NOMO-1 treated with DMSO at 0.1 percent for 48 hours (cell line): ENCODE data around the gene MTAP.

Experiments
- DNase-seq: peaks from one replicate; lab custom pipeline; 2025; ENCODE audit not compliant: unreplicated experiment; lab: John Stamatoyannopoulos, UW

Gene MTAP

DNA sequence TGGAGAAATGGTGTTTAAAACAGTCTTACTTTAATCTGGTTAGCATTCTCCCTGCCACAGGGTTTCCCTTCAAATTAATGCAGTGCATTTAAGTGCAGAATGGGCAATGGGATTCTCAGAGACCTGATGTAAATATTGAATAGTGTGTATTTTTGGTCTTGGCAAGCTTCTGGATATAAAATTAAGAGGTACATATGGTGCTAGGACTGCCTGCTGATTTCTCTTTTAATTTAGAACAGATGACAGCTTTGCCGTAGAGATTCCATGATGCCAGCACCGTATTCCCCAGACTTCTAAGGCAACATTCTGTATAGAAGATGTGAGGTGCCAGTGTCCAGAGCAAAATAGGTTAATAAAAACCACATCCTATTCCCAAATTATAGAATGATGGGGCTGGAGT lies 1.9 kb downstream of the MTAP start:
- no peak for DNase-seq

DNA sequence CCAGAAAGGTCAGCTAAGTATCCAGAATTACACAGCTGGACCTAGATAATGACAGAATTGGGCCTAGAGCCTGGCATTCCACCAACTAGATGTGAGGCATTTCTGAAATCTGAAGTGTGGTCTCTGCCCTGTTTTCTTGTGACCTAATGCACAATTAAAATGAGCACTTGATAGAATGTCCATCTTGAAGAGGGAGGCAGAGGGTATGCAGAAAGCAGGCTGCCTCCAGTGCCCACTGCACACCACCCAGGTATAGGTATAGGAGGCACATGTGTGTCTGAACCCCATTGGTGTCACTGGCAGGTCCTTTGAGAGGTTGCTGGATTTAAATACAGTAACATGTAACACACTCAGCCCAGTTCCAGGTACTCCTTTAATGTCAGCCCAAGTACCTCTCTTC lies 2.4 kb downstream of the MTAP start:
- DNase-seq = no peak

DNA sequence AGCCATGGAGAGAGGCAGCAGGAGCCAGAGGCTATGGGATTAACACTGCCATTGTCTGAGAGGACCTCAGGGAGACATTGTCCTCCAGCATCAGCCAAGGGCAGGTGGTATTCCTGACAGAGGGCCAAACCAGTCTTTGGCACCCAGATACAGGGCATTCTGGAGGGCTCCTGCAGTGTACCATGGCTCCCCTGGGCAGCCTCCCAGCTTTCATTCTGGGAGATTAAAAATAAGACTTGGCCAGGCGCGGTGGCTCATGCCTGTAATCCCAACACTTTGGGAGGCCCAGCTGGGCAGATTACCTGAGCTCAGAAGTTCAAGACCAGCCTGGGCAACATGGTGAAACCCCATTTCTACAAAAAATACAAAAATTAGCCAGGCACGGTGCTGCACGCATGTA lies 4.2 kb downstream of the MTAP start:
- no peak for DNase-seq

GRCh38 chr9:21810388-21810787 lies 8.0 kb downstream of the MTAP start:
- no peak for DNase-seq

DNA sequence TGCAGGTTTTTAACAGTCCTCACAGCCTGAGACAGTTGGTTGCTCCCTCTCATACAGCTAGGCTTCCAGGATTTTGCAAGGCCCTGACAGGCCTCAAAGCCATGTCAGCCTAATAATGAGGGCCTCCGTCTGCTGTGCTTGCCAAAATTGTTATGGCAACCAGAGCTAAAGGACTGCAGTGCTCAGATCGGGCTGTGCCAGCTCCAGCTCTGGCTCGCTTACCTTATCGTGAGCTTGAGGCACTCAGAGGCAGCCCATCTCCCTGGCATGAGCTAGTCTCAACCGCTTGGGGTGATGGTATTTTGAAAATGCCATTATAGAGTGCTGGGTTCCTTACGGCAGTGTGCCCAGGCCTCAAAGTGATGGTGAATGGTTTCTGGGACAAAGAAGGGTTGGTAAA lies 8.4 kb downstream of the MTAP start:
- DNase-seq = no peak

DNA sequence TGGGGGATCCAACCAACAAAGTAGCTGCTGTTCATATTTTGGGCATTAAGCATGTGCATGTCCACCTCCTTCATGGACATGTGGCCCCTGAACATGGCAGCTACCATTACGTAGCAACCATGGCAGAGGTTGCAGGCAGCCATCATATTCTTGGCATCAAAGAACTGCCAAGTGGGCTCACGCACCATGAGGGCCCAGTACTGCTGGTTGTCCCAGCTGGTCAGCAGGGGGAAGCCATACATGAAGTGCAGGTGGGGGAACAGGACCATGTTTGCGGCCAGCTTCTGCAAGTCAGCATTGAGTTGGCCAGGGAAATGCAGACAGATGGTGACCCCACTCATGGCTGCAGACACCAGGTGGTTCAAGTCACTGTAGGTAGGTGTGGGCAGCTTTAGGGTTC lies 9.5 kb downstream of the MTAP start:
- DNase-seq = no peak

GRCh38 chr9:21812415-21812814 lies 10.0 kb downstream of the MTAP start:
- no peak for DNase-seq

GRCh38 chr9:21812946-21813568 lies 10.6 kb downstream of the MTAP start:
- DNase-seq = no peak

GRCh38 chr9:21813575-21814473 lies 11.4 kb downstream of the MTAP start:
- no peak for DNase-seq

- DNase-seq = no peak
Measured at GRCh38 chr9:21815643-21816042, 13.2 kb downstream of the MTAP start.

DNA sequence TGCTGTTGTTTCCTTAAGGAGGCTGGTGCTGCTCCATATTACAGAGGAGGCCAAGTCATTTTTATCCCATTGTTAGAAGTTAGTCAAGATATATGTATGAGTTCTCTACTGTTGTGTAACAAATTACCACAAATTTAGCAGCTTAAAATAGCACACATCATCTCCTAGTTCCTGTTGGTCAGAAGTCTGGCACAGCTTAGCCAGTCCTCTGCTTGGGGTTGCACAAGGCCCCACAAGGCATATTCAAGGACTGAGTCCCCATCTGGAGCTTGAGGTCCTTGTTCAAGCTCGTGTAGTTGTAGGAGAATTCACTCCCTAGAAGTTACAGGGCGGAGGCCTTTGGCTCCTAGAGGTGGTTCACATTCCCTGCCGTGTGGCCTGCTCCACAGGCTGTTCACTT lies 14.7 kb downstream of the MTAP start:
- DNase-seq = no peak

DNA sequence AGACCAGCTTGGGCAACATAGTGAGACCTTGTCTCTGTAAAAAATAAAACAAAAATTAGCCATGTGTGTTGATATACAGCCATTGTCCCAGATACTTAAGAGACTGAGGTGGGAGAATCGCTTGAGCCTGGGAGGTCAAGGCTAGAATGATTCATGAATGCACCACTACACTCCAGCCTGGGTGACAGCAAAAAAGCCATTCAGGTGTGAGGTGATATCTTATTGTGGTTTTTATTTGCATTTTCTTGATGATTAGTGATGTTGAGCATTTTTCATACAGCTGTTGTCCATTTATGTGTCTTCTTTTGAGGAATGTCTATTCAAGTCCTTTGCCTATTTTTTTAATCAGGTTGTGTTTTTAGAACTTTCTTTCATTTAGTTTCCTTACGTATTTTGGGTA lies 23.2 kb downstream of the MTAP start:
- DNase-seq = no peak

- DNase-seq = no peak
Measured at GRCh38 chr9:21828853-21829410, 26.5 kb downstream of the MTAP start.

DNA sequence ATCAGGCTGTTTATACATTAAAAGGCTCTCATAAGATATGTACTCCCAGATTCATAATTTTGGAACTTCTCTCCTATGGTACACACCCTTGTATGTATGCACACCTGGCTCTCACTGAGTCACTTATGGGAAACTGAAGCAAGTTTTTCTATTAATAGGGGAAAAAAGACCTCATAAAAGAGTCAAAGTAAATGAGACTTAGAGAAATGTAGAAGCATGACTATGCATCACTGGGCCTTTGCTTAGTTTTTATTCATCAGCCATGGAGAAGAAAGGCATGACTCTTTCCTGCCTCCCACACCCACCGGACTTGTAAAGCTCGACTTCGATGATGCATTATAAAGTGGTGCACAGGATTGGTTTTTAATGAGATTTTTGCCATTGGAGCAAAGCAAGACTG lies 28.2 kb downstream of the MTAP start:
- DNase-seq = no peak

GRCh38 chr9:21831841-21832509 lies 29.5 kb downstream of the MTAP start:
- no peak for DNase-seq

DNA sequence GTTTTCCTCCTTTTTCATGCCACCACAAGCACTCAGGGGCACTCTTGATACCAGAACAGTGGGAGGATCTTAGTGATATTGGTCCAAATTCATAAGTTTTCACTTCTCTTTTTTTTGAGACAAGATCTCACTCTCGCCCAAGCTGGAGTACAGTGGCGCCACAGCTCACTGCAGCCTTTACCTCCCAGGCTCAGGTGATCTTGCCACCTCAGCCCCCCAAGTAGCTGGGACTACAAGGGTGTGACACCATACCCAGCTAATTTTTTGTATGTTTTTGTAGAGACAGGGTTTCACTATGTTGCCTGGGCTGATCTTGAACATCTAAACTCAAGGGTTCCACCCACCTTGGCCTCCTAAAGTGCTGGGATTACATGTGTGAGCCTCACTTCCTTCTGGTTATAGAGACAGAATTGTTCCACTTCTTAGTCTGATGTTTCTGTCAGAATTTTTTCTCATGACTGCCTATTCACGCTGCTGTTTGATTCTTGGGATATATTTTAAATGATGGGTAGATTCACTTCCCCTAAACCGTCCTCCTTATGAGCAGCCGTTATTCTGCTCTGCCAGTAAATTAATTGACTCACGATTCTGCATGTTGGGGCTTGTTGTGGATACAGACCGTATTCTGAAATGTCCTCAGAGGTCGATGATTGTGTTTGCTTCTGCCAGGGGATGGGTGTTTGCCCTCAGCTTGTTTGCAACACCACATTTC lies 30.8 kb downstream of the MTAP start:
- no peak for DNase-seq

DNA sequence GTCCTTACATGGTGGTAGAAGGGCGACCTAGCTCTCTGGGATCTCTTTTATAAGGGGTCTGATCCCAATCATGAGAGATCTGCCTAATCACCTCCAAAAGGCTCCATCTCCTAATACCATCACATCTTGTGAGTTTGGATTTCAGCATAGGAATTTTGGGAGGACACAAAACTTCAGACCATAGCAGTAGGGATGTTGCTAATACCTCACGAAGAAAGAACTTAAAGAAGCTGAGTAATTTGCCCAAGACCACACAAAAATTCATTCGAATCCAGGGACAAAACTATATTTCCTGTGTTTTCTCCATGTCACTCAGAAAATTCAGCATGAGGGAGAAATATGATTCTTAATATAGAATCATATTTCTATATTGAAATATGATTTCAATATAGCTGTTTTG lies 32.7 kb downstream of the MTAP start:
- DNase-seq = no peak

DNA sequence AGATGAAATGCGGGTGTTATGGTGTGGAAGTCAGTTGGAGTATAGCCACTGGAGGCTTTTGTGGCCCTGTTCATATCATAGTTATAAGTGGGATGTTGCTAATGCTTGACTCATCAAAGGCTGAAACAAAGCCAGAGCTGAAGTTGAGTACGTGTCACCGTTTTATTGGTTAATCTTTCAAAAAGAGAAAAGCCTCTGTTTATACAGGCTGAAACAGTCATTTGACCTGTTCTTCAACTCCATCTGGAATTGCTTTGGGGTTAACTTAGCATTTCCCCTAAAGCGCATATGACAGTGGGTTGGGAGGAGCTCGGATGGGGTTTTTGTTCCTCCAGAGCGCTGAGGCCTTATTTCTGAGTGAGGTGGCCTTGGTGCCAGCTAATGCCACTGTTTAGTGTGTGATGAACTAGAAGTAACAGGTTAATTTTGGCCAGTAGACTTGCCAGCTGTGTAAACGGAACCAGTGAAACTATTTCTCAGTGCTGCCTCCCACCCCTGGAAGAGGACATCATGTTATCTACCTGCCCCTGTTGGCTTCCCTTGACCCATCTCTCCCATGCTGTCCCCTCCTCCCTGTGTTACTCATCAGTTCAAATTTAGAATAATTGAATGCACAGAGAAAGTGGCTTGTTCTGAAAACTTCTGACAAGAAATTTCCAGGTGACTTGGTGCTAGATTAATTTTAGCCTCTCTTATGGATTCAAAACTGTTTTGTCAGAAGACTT lies 34.2 kb downstream of the MTAP start:
- no peak for DNase-seq

DNA sequence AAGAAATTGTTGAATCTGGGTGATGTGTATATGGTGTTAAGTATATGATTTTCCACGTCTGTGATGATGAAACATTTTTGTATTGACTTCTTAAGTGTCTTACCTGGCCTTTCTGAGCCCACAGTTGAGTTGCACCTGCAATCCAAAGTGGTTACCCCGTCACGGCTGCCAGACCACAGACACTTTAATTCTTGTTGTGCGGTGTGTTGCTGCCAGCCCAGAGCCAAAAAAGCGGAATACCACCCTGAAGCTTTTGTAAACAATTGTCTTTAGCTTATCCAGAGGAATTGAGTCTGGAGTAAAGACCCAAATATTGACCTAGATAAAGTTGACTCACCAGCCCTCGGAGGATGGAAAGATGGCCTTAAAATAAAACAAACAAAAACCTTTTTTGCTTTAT lies 35.1 kb downstream of the MTAP start:
- DNase-seq = no peak

GRCh38 chr9:21840647-21841046 lies 38.2 kb downstream of the MTAP start:
- DNase-seq = no peak

GRCh38 chr9:21841133-21841532 lies 38.7 kb downstream of the MTAP start:
- no peak for DNase-seq
